ENCODE data around the gene KDSR. TPM values are rescaled to one million over a fixed set of nuclear protein-coding genes. Genes with fewer than 3 reads are reported as not detected.

KDSR gene
- total RNA-seq, 1 donor from 2014 or later, result 15.3 TPM

- DNase-seq, result no peak
- Mint-ChIP-seq H3K9me3 (no peaks in the 10 kb centered on the region), H3K4me1 (no peaks in the 10 kb centered on the region), H3K36me3 (ENCODE audit: low read depth) (peaks cover 83% of the 10 kb centered on the region), H3K27me3 (no peaks in the 10 kb centered on the region), H3K4me3 (no peak overlapping the region), H3K27ac (no peak overlapping the region)
- ChIA-PET CTCF (no interaction called here), POLR2A (no interaction called here)
- ATAC-seq (ENCODE audit: low read depth), result no peak
- no peak for TF ChIP-seq CTCF (IDR thresholded peaks at IDR 0.05)
- intact Hi-C loops (cut with micrococcal nuclease), result no loop called here
Measured at GRCh38 chr18:63405986-63406385, 39.0 kb upstream of the KDSR start.

- H3K27me3 Mint-ChIP-seq, result no peaks in the 10 kb centered on the region
- no peak for ATAC-seq (ENCODE audit: low read depth)
- CTCF ChIA-PET, result no interaction called here
- intact Hi-C loops (cut with micrococcal nuclease), result no loop called here
- H3K4me3 Mint-ChIP-seq, result no peak overlapping the region
- DNase-seq, result no peak
- H3K9me3 Mint-ChIP-seq, result no peaks in the 10 kb centered on the region
- peaks cover 4% of the 10 kb centered on the region for H3K4me1 Mint-ChIP-seq
- H3K36me3 Mint-ChIP-seq (ENCODE audit: low read depth), result peaks cover 80% of the 10 kb centered on the region
- no peak for TF ChIP-seq CTCF (IDR thresholded peaks at IDR 0.05)
- POLR2A ChIA-PET, result no interaction called here
- no peak overlapping the region for H3K27ac Mint-ChIP-seq
Measured at GRCh38 chr18:63402246-63403162, 35.5 kb upstream of the KDSR start.

GRCh38 chr18:63399300-63399699 lies 32.3 kb upstream of the KDSR start:
- ATAC-seq (ENCODE audit: low read depth) (no peak), DNase-seq (no peak)
- ChIA-PET POLR2A (no interaction called here), CTCF (no interaction called here)
- Mint-ChIP-seq H3K9me3 (no peaks in the 10 kb centered on the region), H3K4me3 (no peak overlapping the region), H3K4me1 (peaks cover 4% of the 10 kb centered on the region), H3K27me3 (no peaks in the 10 kb centered on the region), H3K36me3 (ENCODE audit: low read depth) (peaks cover 86% of the 10 kb centered on the region), H3K27ac (no peak overlapping the region)
- intact Hi-C loops (cut with micrococcal nuclease), result loop anchor here (5.0 kb wide), 1 partner anchor 38 kb away; no protein-coding TSS in a partner anchor
- no peak for TF ChIP-seq CTCF (IDR thresholded peaks at IDR 0.05)

GRCh38 chr18:63397349-63397748 lies 30.3 kb upstream of the KDSR start:
- Mint-ChIP-seq H3K4me3 (no peak overlapping the region), H3K9me3 (no peaks in the 10 kb centered on the region), H3K4me1 (peaks cover 4% of the 10 kb centered on the region), H3K27me3 (no peaks in the 10 kb centered on the region), H3K36me3 (ENCODE audit: low read depth) (peaks cover 80% of the 10 kb centered on the region), H3K27ac (no peak overlapping the region)
- DNase-seq (no peak), ATAC-seq (ENCODE audit: low read depth) (no peak)
- TF ChIP-seq CTCF (IDR thresholded peaks at IDR 0.05), result no peak
- POLR2A ChIA-PET, result interaction anchor here (0.6 kb wide), 1 partner anchor 11 kb away, joined by 4 read pairs; no protein-coding TSS in a partner anchor
- CTCF ChIA-PET, result no interaction called here
- intact Hi-C loops (cut with micrococcal nuclease), result loop anchor here (5.0 kb wide), 1 partner anchor 40 kb away; no protein-coding TSS in a partner anchor

- no peak for DNase-seq
- POLR2A ChIA-PET, result no interaction called here
- H3K36me3 Mint-ChIP-seq (ENCODE audit: low read depth), result peaks cover 78% of the 10 kb centered on the region
- no peaks in the 10 kb centered on the region for H3K9me3 Mint-ChIP-seq
- no peaks in the 10 kb centered on the region for H3K27me3 Mint-ChIP-seq
- TF ChIP-seq CTCF (IDR thresholded peaks at IDR 0.05), result no peak
- CTCF ChIA-PET, result interaction anchor here (0.9 to 1.3 kb wide), 2 partner anchors 15 to 27 kb away, joined by 3 read pairs; partner anchors contain the start of gene VPS4B
- H3K27ac Mint-ChIP-seq, result no peak overlapping the region
- H3K4me1 Mint-ChIP-seq, result peaks cover 3% of the 10 kb centered on the region
- ATAC-seq (ENCODE audit: low read depth), result no peak
- intact Hi-C loops (cut with micrococcal nuclease), result loop anchor here (5.0 kb wide), 1 partner anchor 42 kb away; no protein-coding TSS in a partner anchor
- no peak overlapping the region for H3K4me3 Mint-ChIP-seq
Measured at GRCh38 chr18:63395503-63395902, 28.5 kb upstream of the KDSR start.
